ENCODE results near the gene E2F8.

The E2F8 gene

DNA sequence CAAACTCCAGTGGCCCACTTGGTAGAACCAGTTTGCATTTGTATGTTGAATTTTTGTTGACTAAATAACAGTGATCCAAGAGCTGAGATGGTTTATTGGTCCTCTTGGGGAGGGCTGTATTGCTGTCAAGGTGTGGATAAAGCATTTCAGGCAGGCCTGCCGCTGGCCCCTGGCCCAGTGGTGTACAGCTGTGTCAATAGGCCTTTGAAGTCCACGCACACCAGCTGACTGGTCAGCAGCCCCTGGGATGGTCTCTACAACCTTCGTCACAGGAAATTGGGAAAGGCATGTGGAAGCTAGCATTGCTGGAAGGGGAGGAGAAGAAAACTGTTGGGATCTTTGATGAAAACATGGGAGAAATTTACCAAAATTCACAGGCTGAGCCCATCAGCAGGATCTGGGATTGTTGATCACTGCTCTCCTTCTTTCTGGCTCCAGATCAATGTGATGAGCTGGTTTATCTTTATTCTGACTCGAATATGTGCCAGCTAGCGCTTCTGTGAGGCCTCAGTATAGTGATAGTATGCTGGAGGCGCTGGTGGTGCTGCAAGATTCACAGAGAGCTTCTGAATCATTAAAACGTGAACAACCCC is 12.5 kb upstream of the E2F8 start:
- no peak for DNase-seq (ENCODE audit: low read depth in 2 of 2)

DNA sequence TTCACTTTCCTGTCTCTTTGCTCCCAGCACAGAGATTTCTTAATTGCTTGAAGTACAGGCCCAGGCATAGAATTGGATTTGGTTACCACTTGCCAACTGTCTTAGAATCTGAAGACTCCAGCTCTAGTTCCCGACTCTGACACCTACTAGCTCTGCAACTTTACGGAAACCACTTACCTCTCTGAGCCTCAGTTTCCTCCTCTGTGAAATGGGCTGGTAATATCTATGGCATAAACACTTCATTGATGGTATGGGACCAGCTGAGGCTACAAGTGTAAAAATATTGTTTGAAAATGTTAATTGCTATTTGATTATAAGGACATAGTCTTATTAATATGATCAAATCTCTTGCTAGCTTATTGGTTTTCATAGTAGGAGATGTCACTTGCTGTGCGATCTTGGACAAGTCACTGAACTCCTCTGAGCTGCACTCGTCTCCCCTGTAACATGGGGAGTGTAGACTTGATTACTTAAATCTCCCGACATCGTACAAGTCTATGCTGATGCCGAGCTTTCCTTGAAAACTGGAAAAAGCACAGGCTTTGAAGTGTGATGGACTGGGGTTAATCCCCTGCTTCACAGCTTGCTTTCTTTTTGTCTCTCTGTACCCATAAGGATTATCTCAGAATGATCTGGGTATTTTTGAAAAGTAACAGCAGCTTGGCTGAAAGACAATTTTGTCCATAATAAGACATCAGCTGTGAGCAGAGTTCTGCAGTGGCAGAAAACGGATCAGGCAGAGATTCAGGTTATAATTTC is 11.8 kb upstream of the E2F8 start:
- DNase-seq (ENCODE audit: low read depth in 2 of 2): no peak

DNA sequence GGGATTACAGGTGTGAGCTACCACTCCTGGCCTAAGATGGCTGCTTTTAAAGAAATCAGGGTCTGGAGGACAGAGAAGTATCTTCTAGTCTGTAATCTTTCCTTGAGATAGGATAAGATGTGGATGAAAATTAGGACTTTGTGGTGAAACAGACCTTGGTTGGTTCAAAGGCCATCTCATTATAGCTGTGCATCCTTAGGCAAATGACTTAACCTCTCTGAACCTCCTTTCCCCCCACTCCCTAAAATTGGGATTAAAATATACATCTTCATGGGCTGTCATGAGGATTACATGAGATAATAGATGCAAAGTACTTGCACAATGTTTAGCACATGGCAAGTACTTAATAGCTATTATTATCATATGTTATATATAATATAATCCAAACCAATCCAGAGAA is 10.8 kb upstream of the E2F8 start:
- no peak for DNase-seq (ENCODE audit: low read depth in 2 of 2)

DNA sequence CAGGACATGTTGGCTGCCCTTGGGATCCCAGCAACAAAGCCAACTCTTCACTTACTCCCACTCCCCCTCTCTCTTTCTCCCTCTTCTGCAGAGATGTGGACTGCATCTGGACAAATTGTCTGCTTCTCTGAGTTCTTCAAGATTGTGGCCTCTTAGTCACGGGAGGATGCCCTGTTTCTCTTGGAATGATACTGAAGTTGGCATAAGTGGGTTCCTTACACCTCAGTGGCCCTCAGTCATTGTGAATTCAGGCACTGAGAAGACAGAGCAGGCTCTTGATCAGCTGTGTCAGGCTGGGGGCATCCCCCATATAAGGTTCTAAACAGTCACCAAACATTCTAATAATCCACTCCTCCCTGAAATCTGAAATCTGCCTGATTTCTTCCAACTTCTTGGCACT is 6.1 kb upstream of the E2F8 start:
- DNase-seq (ENCODE audit: low read depth in 2 of 2): no peak

DNA sequence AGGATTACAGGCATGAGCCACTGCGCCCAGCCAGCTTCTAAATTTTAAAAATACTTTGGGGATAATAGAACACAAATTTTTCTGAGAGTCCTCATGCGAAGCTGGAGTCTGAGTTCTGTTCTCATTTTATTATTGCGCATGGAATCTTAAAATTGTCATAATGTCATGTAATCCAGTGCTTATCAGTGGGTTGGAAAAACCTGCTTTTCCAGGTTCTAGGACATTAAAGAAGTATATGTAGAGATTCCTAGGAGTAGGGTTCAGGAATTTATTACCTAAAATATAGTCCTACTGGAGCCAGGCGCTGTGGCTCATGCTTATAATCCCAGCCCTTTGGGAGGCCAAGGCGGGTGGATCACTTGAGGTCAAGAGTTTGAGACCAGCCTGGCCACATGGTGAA is 4.6 kb upstream of the E2F8 start:
- no peak for DNase-seq (ENCODE audit: low read depth in 2 of 2)

DNA sequence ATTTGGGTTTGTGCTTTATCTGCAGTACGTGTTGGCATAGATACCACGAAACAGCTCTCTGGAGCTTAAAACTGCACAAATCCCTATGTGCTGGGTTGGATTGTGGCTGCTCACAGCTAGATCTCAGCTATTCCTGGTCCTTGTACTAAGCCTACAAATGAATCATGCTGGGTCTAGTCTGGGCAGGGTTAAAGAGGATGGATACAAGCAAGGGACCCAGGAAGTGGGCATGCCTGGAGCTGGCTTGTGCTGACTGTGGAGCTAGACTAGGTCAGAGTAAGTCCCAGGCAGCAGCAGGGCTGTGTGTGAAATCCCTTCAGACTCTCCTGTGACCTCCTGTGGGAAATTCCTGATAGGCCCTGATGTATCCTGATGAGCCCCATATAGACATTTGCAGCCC is 3.9 kb upstream of the E2F8 start:
- no peak for DNase-seq (ENCODE audit: low read depth in 2 of 2)

DNA sequence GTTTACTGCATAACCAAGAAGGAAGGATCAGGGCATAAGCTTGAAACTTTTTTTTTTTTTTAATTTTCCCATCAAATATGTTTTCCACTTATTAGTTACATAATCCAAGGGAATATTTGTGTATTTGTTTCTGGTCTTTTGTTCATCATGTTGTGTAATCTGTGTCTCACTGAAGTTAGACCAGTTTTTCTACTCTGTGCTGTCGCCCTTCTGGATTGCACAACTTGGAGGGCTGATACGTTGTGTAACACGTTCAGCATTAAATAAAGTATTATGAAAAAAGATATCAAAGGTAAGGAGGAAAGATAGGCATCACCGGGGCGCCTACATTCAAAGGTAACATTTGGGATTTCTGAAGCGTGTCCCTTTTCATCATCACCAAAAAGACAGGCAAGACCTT is 3.3 kb upstream of the E2F8 start:
- no peak for DNase-seq (ENCODE audit: low read depth in 2 of 2)

DNA sequence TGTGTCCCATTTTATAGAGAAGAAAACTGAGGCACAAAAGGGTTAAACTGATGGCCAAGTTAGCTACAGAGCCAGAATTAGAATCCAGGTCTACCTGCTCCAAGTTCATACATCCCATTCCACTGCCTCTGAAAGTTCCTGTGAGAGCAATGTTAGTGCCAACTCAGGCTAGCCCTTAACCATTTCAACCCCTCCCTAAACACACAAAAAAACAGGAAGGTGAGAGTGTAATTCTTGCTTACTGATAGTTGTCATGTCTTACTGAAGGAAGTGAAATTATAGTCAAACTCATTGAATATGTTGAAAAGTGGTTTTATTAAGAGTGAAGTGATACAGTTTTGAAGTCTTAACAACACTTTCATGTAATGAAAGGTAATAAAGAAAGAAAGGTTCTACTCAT is 2.9 kb upstream of the E2F8 start:
- no peak for DNase-seq (ENCODE audit: low read depth in 2 of 2)

DNA sequence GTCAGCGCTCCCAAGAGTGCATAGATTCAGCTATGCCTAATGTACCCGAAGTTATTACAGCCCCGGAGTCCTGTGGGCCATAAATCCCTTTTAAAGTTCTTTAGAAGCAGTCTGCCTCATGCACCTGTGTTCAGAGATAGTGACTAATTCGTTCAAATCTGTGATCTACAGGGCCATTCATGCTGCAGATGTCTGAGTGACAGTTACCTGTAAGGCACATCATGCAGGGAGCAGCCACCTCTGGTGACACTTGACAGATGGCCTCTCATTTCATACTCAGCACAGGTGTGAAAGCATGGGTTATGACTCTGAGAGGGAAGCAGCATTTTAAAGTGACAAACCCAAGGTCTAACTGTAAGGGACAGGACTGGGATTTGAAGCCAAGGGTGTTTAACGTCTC is 2.4 kb upstream of the E2F8 start:
- DNase-seq (ENCODE audit: low read depth in 2 of 2): no peak

DNA sequence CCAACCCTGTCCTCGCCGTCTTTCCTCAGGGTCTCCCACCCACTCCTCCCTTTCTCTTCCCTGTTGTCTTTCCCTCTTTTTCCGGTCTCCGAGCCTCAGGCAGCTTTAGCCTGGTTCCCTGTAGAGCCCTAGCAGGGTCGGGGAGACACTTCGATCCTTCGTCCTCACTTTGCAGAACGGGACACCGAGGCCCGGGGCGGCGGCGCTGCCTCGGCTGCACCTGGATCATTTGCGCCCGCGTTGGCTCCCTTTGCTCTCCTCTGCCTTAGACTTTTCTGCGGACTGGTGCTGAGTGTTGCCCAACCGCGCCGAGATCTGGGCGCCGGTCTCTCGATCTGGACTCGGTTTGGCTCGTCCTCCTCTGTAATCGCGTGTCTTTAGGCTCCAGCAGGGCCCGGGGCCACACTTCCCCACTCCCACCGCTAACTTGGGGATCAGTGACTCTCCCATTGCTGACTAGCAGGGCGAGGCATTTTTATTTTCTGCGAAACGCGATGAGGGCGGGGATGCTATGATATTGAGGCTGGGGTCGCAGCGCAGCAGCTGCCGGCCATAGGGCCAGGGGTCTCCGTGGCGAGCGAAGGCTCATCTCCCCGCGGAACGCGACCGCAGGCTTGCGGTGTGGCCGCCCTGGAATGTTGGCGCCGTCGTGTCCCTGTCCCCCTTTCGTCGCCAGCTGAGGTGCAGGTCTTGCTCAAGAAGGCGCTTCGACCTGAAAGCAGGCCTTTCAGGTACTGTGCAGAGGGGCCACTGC is 1.6 kb upstream of the E2F8 start:
- no peak for DNase-seq (ENCODE audit: low read depth in 2 of 2)

DNA sequence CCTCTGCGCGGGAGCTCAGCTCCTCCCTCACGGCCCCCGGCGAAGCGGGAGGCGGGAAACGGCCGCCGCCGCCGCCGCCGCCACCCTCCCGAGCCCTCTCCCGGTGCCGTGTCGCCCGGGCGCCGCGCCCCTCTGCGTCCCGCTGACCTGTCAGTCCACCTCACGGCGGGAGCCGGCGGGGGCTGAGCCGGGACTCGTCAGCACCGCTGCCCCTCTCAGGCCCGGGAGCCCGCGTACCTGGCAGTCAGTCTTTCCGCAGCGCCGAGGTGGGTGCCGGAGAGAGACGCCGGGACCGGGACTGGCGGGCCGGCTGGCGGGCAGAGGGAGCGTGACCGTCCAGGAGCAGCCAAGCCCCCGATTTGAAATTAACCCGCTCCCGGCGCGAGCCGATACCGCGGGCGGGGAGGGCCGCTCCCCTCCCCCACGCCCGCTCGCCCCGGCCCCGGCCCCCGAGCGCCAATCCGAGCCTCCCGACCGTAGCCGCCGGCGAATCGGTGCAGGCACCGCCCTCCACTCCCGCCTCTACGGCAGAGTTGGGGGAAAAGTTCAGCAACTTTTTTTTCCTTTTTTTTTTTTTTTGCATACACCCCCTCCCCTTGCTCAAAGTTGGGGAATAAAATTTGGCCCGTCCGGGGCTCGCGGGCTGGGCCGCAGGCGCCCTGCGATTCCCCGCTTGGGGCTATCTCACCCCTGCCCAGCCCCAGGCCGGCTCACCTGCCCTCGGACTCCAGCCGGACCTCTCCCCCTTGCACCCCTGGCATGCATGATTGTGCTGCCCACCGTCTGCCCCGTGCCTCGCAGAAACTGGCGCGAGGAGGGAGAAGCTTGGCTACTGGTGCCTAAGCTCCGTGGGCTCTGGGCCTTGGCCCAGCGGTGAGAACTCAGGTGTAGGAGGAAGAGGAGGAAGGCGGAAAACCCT is 774 bp upstream of the E2F8 start:
- no peak for DNase-seq (ENCODE audit: low read depth in 2 of 2)

DNA sequence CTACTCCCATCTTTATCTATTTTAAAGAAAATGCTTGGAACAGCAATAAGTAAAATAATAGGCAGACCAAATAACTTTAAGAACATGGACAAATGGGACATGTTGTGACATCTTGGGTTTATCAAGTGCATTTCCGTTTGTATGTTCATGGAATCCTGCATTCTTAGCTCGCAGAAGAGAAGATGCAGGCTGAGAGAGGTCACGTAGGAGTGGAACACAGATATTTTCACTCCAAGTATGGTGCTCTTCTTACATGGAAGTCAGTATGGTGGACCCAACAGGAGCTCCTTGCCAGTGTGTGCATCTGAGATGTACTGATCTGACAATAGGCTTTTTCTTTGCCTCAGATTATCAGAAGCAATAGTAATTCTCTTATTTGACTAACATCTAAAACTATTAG is 1.7 kb downstream of the E2F8 start:
- DNase-seq (ENCODE audit: low read depth in 2 of 2): no peak

DNA sequence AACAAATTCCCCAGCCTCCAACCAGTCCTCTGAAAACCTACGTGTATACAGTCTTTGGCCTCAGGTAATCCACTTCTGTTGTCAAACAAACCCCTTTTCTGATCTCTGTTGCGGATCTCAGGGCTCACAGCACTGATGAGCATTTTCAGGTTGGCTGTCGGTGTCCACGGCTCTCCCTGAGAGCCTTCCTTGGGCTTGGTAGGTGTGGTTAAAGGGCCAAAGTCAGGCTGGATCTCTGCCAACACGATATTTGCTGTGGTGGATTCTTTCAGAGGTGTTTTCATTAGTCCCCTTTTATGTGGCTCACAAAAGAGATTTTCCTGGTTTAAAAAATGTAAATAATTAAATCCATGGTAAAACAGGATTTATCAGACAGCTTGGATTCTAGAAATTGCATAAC is 2.9 kb downstream of the E2F8 start:
- no peak for DNase-seq (ENCODE audit: low read depth in 2 of 2)

DNA sequence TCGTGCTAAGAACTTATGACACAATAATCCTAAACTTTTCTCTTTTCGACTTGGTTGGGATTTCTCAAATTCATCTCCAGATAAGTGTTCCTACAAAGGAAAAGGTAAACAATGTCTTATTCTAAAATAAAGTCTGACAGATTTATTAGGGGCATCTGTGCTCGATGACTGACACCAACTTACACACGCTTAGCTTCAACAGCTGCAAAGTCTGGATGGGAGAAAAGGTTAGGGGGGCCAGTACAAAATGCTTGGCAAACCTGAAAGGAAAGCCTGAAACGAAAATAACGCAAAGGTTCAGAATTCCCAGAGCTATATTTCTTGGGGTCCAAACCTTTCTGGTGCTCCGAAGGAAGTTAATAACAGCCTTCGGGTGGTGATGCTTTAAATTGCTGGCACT is 3.4 kb downstream of the E2F8 start:
- DNase-seq (ENCODE audit: low read depth in 2 of 2): no peak

DNA sequence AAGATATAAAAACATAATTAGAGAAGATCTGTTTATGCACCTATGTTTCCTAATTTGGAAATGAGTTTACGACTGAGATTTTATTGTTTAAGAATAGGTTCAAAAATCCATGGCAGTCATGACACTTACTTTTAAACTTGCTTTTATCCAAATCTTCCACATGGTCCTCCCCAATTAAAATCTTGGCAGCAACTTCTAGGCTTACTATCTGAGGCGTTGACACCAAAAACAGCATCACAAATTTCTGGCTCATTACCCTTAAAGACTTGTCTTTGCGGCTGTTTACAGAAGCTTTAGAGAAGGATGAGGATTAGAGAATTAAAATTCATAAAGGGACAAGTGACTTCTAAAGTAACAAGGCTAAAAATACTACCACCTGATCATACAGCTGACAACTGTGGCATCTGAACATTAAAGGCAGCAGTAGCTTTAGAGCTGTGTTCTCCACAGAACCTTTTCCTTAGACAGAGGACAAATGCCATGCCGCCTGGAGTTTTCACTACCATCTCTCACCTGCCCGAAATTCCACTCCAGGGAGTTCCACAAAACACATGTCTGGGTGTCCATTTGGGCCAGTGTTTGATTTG is 6.4 kb downstream of the E2F8 start:
- no peak for DNase-seq (ENCODE audit: low read depth in 2 of 2)

DNA sequence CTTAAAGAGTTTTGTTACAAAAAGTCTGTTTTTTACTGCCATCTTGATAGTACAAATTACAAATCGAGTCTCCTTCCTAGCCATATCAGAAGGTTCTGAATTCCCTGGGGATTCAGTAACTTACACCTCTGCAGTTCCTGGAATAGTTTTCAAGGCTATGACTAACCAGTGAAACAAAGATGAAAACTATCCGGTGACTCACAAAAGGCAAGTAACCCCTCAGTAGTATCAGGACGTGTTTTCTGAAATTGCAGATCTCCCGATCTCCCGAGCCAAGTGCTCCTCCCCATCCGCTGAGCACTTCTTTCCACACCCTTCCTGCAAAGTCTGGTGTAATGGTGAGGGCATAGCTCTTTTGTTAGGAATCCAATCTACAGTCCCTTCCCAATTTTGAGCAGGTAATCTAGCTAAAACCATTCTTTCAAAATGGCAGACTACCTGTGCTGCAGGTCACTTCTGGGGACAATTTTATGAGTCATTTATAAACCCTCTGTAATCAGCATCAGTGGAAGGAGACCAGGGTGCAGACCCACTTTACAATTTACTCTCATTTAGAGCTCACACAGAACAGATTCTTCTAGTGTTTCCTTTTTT is 7.7 kb downstream of the E2F8 start:
- DNase-seq (ENCODE audit: low read depth in 2 of 2): no peak

DNA sequence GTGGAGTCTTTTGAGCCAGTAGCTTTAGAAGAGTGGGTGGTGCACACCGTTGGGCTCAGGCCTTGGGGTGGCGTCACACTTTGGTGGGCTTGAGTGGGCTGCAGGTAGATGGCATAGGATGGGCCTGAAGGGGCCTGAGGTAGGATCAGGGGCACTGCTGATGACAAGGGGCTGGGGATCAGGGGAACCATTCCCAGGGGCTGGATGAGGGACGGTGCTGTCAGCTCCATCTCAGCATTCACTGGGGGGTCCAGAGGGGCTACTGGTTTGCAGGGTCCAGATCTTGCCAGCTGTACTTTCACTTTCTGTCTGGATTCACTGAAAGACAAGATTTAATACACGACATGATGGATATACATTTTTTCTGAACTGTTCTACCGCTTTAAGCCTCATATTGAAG is 11.1 kb downstream of the E2F8 start:
- no peak for DNase-seq (ENCODE audit: low read depth in 2 of 2)

DNA sequence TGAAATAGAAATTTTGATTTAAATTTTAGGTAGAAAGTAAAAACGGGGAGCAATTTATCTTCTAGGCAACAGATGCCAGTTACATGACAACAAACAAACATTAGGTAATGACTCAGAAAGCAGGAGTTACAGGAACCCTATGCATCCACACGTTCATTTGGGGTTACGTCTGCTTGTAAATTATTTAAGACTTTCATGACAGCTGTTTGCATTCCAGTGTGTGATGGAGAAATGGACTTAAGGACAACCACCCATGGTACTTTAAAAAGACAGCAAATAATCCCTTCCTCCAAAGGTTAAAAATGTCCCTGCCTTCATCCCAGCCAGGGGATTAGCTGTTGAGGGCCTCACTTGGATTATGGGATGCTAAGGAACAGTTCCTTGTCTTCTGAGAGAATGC is 11.8 kb downstream of the E2F8 start:
- DNase-seq (ENCODE audit: low read depth in 2 of 2): no peak

DNA sequence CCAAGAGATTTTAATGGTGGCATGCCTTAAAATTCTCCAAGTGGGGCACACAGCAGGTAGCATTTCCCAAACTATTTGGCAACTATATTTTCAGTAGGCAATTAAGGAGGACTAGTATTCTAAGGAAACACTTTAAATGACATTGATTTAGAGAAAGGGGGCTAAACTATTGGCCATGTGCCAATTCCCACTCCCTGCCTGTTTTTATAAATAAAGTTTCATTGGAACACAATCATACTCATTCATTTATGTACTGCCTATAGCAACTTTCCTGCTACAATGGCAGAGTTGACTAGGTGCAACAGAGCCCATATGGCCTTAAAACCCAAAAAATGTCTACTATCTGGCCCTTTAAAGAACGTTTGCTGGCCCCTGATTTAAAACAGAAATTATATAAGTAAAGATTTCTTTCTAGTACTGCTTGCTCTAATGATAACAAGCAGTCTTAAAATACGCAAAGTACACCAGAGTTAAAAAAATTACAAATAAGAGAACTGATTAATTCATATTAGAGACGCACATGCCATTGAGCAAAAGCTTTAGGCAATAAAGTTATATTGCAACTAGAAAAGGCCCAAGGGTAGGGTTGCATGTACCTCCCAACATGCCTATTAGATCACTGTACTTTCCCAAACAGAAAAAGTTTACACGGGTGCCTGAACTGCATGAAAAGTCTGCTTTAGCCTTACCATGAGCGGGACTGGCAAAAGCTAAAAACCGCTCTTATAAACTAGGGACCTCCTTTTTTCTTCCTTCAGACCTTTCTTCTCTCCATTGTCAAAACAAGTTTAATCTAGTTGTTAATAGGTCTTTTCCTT is 14.2 kb downstream of the E2F8 start:
- no peak for DNase-seq (ENCODE audit: low read depth in 2 of 2)

DNA sequence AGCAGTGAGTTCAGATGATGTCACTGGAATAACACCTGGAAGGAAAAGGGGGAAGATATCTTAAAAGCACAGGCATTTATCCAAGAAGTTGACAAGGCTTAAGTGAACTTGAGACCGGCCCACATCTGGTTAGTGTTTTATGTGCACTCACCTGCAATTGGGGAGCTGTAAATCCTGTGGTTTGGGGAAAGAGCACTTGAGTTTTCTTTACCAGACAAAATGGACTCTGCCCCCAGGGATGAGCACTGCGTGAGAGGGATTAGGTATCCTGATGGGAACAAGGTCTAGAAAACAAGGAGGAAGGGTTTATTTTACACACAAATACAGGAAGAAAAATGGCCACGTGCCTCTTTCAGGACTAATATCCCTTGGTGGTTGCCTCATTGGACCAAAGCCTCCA is 15.2 kb downstream of the E2F8 start:
- no peak for DNase-seq (ENCODE audit: low read depth in 2 of 2)

DNA sequence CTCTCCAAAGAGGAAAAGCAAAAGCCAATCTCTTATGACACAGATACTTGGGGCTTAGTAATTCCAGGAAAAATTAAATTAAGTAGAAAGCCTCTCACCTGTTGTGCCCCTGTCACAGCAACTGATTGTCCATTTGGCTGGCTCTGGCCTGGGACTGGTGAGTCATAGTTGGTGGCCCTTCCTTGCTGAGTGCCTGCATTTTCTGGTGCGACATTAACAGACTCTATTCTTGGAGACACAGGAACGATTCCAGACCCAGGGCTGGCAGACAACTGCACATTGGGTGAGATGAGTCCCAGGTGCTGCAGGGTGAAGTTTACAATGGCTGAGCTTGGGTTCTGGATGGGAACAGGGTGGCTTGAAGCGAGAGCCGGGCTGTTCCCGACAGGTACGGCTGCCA is 15.6 kb downstream of the E2F8 start:
- no peak for DNase-seq (ENCODE audit: low read depth in 2 of 2)
